ENCODE data around the gene RIMBP3C. TPM values are rescaled to one million over a fixed set of nuclear protein-coding genes. Genes with fewer than 3 reads are reported as not detected.

RIMBP3C gene
- total RNA-seq, 2 donors from 2014 or later, result 0.14 to 6.4 TPM

DNA sequence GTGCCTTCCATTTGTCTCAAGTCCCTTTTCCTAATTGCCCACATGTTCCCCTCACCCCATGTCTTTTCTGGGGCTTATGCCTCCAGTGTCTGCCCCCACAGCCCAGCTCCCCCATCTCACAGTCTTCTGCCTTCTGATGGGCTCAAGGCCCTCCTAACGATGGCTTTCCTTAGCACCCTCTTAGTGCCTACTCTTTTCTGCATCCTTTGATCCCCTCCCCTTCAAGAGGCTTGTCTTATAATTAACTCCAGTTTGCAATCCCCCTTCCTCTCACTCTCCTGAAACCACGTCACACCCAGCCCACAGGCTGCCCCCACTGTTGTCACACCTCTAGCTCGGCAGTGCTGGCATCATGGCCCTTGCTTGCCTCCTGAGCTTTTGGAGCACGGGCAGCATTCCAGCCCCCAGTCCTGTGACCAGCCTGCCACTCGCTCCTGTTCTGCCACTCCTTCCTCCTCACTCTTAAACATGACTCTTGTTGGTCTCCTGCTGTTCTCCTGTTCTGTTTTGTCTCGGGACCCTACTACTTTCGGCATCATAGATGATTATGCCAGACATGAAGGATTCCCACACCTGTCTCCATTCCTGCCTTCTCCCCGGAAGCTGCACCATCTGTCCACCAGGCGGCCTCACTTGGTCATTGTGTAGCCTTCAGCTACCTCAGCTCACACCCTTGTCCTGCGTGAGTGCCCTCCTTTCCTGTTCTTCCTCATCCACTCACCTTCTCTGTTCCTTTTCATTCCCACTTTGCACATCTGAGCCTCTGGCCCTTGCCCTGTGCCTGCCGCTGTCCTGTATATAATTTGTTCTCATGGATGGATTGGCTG is 42.4 kb upstream of the RIMBP3C start:
- H3K27me3 ChIP-seq (replicated peaks; ENCODE audit: insufficient read depth), result no peaks in the 10 kb centered on the region
- no peak for DNase-seq (ENCODE audit: low spot score)
- no peak for TF ChIP-seq POLR2A (IDR thresholded peaks at IDR 0.05)
- TF ChIP-seq POLR2AphosphoS5 (IDR thresholded peaks at IDR 0.05), result no peak
- TF ChIP-seq, protein P1, sequence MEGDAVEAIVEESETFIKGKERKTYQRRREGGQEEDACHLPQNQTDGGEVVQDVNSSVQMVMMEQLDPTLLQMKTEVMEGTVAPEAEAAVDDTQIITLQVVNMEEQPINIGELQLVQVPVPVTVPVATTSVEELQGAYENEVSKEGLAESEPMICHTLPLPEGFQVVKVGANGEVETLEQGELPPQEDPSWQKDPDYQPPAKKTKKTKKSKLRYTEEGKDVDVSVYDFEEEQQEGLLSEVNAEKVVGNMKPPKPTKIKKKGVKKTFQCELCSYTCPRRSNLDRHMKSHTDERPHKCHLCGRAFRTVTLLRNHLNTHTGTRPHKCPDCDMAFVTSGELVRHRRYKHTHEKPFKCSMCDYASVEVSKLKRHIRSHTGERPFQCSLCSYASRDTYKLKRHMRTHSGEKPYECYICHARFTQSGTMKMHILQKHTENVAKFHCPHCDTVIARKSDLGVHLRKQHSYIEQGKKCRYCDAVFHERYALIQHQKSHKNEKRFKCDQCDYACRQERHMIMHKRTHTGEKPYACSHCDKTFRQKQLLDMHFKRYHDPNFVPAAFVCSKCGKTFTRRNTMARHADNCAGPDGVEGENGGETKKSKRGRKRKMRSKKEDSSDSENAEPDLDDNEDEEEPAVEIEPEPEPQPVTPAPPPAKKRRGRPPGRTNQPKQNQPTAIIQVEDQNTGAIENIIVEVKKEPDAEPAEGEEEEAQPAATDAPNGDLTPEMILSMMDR (IDR thresholded peaks at IDR 0.05), result no peak
- intact Hi-C loops (cut with DNase I), result no loop called here
- H3K4me1 ChIP-seq (replicated peaks), result peaks cover 15% of the 10 kb centered on the region
- H3K4me3 ChIP-seq, result no peak overlapping the region
- WGBS, result 73% methylated on average over 11 of the region's 11 CpGs
- H3K9me3 ChIP-seq, result no peaks in the 10 kb centered on the region
- H3K27ac ChIP-seq, result no peak overlapping the region
- H3K36me3 ChIP-seq, result peaks cover 0 to 12% of the 10 kb centered on the region in 2 donors

DNA sequence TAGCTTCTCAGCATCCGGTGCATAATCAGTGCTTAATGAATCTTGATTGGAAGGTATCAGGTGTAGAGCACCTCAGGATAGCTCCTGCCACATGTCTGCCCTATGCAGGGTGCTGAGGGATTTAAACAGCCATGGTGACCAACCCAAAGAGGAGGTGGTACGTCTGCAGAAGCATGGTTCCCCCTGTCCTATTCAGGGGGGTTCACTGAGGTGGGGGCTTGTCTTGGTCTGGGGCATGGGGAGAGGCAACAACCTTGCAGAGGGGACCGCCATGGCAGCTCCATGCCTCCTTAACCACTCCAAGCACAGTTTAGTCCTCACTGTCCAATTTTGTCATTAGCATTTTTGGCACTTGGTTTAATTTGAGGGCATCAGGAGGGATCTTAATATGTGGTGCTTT is 41.2 kb upstream of the RIMBP3C start:
- Histone ChIP-seq H3K27ac (no peak overlapping the region), H3K27me3 (replicated peaks; ENCODE audit: insufficient read depth) (no peaks in the 10 kb centered on the region), H3K9me3 (no peaks in the 10 kb centered on the region), H3K4me1 (replicated peaks) (peaks cover 15% of the 10 kb centered on the region), H3K4me3 (no peak overlapping the region), H3K36me3 (peaks cover 0 to 12% of the 10 kb centered on the region in 2 donors)
- 96% methylated on average over 3 of the region's 3 CpGs for WGBS
- DNase-seq (ENCODE audit: low spot score), result no peak
- intact Hi-C loops (cut with DNase I), result no loop called here
- TF ChIP-seq POLR2A (IDR thresholded peaks at IDR 0.05) (no peak), POLR2AphosphoS5 (IDR thresholded peaks at IDR 0.05) (no peak)
- TF ChIP-seq, protein P1 (IDR thresholded peaks at IDR 0.05), result no peak

DNA sequence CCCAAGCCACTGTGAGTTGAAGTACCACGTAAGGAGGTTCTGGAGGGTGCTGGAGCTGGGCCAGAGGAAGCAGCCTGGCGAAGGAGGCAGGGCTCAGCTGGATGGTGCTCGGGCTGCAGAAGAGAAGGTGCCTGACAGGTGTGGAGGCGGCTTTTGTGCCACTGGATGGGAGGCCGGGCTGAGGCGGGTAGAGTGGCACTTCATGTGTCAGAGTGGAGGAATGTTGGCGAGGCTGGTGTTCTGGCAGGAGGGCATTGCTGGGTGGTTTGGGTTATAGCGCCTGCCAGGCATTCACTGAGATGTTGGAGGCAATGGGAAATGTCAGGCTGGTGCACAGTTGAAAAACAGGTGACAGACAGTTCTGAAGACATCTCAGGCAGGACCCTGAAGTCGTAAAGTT is 40.4 kb upstream of the RIMBP3C start:
- Histone ChIP-seq H3K9me3 (no peaks in the 10 kb centered on the region), H3K27ac (no peak overlapping the region), H3K4me3 (no peak overlapping the region), H3K27me3 (replicated peaks; ENCODE audit: insufficient read depth) (no peaks in the 10 kb centered on the region), H3K4me1 (replicated peaks) (peaks cover 15% of the 10 kb centered on the region), H3K36me3 (peaks cover 0 to 12% of the 10 kb centered on the region in 2 donors)
- TF ChIP-seq, protein P1 (IDR thresholded peaks at IDR 0.05), result no peak
- TF ChIP-seq POLR2AphosphoS5 (IDR thresholded peaks at IDR 0.05), result no peak
- no peak for TF ChIP-seq POLR2A (IDR thresholded peaks at IDR 0.05)
- WGBS, result 59% methylated on average over 9 of the region's 9 CpGs
- no peak for DNase-seq (ENCODE audit: low spot score)
- intact Hi-C loops (cut with DNase I), result no loop called here

DNA sequence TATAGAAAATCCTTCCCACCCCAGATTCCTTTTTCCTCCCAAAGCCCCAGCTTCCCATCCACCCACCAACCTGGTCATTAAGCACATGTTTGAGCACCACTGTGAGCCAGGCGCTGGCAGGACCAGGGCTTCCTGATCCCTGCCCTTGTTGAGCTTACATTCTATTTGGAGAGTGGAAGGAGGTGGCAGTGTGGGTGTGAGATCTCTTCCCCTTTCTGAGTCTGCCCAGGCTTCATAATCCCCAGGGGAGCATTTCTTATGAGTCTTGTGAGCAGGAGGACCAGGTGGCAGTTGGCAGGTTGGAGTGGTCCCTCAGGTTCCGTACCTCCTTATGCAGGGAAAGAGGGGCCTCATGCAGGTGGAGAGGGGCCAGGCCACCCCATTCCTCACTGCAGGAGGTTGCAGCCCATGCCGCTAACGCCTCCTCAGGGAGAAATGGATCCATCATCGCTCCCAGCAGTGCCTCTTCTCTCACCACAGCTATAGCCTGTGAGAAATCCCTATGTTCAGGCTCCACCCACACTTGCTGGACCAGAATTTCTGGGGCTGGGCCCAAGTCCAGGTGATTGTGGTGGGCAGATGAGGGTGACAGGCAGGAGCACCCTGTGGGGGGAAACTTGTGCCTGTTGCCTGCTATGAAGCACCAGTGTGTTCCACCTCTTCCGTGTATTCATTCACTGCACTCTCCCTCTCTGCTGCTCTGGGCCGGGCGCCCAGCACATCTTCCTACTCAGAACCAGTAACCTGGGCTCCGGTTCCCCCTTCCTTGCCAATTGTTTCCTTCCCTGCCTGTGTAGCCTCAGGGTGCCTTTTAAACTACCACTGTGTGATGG is 39.8 kb upstream of the RIMBP3C start:
- DNase-seq (ENCODE audit: low spot score), result peak; percentile 10
- H3K4me3 ChIP-seq, result no peak overlapping the region
- no peaks in the 10 kb centered on the region for H3K27me3 ChIP-seq (replicated peaks; ENCODE audit: insufficient read depth)
- intact Hi-C loops (cut with DNase I), result no loop called here
- 48% methylated on average over 9 of the region's 9 CpGs for WGBS
- no peak overlapping the region for H3K27ac ChIP-seq
- H3K9me3 ChIP-seq, result no peaks in the 10 kb centered on the region
- TF ChIP-seq, protein P1 (IDR thresholded peaks at IDR 0.05), result no peak
- TF ChIP-seq POLR2AphosphoS5 (IDR thresholded peaks at IDR 0.05) (no peak), POLR2A (IDR thresholded peaks at IDR 0.05) (no peak)
- peaks cover 15% of the 10 kb centered on the region for H3K4me1 ChIP-seq (replicated peaks)
- peaks cover 0 to 12% of the 10 kb centered on the region in 2 donors for H3K36me3 ChIP-seq

All from prostate gland (tissue), 2 donors.